Measurements from ENCODE around the gene CXCL12.

DNA sequence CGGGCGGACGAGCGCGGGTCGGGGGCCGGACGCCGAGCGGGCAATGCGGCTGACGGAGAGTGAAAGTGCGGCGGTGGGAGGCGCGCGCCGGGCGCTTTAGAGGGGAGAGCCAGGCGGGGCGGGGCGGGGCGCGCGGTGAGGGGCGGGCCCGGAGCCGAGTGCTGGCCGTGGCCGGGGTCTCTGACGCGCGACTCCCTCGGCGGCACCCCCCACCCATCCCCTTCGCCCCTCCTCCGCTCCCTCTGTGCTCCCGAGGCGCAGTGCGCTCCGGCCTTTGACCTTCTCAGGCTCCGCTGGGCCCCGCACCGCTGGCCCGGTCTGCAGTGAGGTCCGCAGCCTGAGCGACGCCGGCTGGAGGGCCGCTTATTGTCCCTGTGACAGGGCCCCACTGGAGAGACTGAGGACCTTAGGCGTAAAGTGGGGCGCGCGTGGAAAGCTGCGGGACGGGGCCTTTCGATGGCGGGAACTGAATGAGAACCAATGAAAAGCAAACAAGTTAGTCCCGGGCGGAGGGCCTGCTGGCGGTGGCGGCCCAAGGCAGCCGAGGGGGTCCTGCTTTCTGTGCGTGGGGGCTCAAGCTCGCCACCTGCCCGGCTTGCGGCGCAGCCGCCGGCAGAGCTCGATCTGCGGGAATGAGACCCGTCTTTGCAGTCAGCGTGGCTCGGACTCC lies at the start of gene CXCL12:
- TF ChIP-seq EZH2 (IDR thresholded peaks at IDR 0.05) (no peak), POLR2A (IDR thresholded peaks at IDR 0.05; ENCODE audit: borderline replicate concordance, extremely low read depth, insufficient read depth, insufficient read length) (no peak), TCF7L2 (IDR thresholded peaks at IDR 0.05; ENCODE audit: borderline replicate concordance, extremely low read depth, insufficient read depth, insufficient read length) (no peak), POLR2AphosphoS5 (IDR thresholded peaks at IDR 0.05; ENCODE audit: low read depth, low read length) (no peak)
- TF ChIP-seq, protein P1, sequence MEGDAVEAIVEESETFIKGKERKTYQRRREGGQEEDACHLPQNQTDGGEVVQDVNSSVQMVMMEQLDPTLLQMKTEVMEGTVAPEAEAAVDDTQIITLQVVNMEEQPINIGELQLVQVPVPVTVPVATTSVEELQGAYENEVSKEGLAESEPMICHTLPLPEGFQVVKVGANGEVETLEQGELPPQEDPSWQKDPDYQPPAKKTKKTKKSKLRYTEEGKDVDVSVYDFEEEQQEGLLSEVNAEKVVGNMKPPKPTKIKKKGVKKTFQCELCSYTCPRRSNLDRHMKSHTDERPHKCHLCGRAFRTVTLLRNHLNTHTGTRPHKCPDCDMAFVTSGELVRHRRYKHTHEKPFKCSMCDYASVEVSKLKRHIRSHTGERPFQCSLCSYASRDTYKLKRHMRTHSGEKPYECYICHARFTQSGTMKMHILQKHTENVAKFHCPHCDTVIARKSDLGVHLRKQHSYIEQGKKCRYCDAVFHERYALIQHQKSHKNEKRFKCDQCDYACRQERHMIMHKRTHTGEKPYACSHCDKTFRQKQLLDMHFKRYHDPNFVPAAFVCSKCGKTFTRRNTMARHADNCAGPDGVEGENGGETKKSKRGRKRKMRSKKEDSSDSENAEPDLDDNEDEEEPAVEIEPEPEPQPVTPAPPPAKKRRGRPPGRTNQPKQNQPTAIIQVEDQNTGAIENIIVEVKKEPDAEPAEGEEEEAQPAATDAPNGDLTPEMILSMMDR (IDR thresholded peaks at IDR 0.05 in 2 of 3, conservative IDR thresholded peaks at IDR 0.05 in 1 of 3; ENCODE audit: borderline replicate concordance in 1 of 3, insufficient read depth in 1 of 3, low read depth in 2 of 3, low read length in 2 of 3): no peak
- TF ChIP-seq, protein P2, sequence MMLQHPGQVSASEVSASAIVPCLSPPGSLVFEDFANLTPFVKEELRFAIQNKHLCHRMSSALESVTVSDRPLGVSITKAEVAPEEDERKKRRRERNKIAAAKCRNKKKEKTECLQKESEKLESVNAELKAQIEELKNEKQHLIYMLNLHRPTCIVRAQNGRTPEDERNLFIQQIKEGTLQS (IDR thresholded peaks at IDR 0.05): no peak
